Coronary artery (tissue), 2 donors: ENCODE measurements around the gene MAJIN.
A peak's percentile ranks its signal among the peaks of the same experiment; 100 is the strongest.

Experiments
- DNase-seq: peaks from one replicate; pipeline ENCODE4 v3.0.0-alpha.2; 2017; ENCODE audit warnings: low spot score
- H3K27ac ChIP-seq, 2 donors: fragments of 200-600 bp; sonication (generic); one replicate each; pipeline ENCODE4 v1.5.1; 2016 to 2019
- H3K4me3 ChIP-seq: fragments of 200-600 bp; sonication (generic); 2 replicates; pipeline ENCODE4 v1.5.1; 2016; ENCODE audit warnings: mild to moderate bottlenecking, moderate library complexity
- TF ChIP-seq, protein P1 (sequence below): fragments of 200-600 bp; sonication (generic); IDR thresholded peaks from one replicate; pipeline ENCODE4 v1.5.1; 2019; ENCODE audit warnings: antibody characterized with exemption

MAJIN gene

DNA sequence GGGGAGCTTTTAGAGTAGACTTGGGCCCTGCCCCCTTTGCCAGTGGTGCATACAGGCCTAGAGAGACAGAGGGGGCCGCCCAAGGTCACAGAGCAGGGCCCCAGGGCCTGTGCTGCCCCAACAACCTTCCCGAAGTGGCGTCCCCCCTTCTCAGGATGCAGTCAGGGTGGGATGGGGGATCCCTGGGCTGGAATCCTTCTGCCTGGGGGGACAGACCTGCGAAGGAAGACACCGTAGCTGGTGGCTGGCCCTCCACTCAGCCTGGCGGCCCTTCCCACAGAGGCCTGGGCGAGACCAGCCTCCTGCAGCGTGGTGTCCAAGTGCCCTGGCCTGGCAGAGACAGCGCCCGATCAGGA lies 79.1 kb downstream of the MAJIN start:
- TF ChIP-seq, protein P1, sequence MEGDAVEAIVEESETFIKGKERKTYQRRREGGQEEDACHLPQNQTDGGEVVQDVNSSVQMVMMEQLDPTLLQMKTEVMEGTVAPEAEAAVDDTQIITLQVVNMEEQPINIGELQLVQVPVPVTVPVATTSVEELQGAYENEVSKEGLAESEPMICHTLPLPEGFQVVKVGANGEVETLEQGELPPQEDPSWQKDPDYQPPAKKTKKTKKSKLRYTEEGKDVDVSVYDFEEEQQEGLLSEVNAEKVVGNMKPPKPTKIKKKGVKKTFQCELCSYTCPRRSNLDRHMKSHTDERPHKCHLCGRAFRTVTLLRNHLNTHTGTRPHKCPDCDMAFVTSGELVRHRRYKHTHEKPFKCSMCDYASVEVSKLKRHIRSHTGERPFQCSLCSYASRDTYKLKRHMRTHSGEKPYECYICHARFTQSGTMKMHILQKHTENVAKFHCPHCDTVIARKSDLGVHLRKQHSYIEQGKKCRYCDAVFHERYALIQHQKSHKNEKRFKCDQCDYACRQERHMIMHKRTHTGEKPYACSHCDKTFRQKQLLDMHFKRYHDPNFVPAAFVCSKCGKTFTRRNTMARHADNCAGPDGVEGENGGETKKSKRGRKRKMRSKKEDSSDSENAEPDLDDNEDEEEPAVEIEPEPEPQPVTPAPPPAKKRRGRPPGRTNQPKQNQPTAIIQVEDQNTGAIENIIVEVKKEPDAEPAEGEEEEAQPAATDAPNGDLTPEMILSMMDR: no peak
- Histone ChIP-seq H3K4me3 (no peak overlapping the region), H3K27ac (no peak overlapping the region)
- DNase-seq: no peak

DNA sequence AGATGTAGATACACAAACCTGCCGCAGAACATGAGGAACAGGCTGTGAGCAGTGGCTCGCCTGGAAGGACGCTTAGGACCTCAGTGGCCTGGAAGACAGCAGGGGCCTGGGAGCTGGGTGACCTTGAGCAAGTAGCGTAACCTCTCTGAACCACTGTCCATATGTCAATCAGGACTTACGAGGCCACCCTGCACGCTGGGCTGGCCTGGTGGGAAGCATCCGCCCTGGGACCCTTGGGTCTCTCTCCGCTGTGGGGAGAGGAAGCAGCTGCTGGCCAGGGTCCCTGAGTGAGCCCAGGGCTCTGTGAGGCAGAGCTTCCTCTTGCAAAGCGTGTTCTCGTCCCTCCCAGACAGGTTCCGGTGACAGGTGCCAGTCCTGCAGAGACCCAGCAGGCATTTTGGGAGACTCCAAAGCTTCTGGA lies 79.5 kb downstream of the MAJIN start:
- H3K27ac ChIP-seq: no peak overlapping the region
- TF ChIP-seq, protein P1: no peak
- H3K4me3 ChIP-seq: no peak overlapping the region
- DNase-seq: no peak

DNA sequence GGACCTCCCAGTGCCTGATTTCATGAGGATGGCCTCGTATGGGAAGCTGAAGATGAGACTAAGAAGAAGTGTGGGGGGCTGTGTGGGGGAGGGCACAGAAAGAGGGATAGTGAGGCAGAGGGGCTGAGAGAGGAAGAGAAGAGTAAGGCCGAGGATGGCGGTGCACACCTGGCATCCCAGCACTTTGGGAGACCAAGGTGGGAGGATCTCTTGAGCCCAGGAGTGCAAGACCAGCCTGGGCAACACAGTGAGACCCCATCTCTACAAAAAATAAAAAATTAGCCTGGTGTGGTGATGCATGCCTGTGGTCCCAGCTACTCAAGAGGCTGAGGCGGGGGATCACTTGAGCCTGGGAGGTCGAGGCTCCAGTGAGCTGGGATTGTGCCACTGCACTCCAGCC lies 80.0 kb downstream of the MAJIN start:
- TF ChIP-seq, protein P1: no peak
- Histone ChIP-seq H3K27ac (no peak overlapping the region), H3K4me3 (no peak overlapping the region)
- no peak for DNase-seq

DNA sequence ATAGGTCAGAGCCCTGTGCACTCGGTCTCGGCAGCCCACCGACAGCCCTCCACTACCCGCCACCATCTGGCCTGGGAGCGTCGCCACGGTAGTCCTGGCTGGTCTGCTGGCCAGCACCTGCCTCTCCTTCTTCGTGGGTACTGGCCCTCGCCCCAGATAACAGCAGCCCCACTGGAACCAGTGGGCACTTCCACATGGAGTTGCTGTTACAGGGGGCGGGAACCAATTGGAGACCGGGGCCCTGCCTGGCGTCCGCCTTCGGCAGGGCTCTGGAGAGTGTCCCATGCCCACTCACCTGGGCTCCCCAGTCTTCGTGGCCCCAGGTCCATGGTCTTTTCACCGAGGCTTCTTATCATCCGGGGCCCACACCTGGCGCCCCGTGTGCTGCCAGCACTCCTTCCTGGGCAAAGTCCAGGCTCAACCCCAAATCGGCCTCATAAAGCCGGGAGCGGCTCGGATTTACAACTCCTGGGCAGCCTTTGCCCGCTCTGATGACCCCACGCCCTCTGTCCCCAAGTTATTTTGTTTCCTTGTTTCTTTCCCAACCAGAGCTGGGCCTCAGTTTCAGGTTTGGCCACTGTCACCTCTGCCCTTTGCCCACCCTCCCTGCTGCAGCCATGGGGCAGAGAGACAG lies 80.6 kb downstream of the MAJIN start:
- H3K4me3 ChIP-seq: no peak overlapping the region
- TF ChIP-seq, protein P1: no peak
- no peak for DNase-seq
- H3K27ac ChIP-seq: no peak overlapping the region

DNA sequence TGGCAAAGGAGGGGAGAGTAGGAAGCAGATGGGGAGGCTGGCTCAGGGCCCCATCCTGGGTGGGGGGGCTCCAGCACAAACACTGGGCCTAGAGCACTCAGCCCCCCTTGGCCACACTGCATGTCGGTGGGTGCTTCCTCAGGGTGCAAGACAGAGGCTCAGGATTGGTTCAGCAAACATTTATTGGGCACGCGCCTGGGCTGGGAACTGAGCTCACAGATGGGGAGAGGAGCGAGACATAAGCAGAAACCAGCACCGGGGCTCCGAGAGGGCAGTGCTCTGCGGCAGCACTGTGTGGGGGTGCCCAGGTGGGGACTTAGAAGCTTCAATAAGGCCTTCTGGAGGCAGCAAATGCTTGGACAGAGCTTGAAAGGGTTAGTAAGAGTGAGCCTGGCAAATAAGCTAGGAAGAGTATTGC lies 81.4 kb downstream of the MAJIN start:
- TF ChIP-seq, protein P1: no peak
- no peak overlapping the region for H3K4me3 ChIP-seq
- no peak overlapping the region for H3K27ac ChIP-seq
- DNase-seq: no peak

DNA sequence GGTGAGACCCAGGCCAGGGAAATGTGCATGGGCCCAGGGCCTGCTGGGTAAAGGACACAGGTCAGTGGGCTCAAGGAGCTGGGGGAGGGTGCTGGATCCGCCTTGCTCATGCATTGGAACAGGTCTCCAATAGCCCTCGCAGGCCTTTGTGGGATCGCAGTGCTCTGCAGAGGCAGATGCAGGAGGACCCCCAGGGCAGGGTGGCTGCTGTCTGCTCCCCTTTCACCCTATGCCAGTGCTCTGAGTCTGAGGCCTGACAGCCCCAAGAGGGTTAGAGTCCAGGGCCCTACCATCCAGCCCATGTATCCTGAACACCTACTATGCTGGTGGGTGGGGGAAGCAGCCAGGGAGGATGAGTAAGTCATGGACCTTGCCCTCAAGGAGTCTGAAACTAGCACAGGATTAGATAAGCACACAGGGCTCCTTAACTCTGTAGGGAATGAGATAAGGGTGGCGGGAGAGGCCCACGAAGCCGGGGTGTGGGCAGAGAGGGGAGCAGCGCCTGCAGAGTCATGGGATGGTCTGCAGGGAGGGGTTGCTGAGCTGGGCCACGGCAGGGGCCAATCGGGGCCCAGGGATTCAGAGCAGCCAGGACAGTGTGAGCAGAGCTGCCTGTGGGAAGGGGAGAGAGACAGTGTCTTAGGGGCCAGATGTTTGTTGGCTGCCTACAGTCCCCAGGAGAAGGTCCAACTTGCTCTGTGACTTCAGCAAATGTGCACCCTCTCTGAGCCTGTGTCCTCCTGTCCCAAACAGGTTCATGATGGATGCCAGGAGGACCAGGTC lies 83.0 kb downstream of the MAJIN start:
- Histone ChIP-seq H3K27ac (no peak overlapping the region), H3K4me3 (no peak overlapping the region)
- TF ChIP-seq, protein P1: no peak
- DNase-seq: no peak

DNA sequence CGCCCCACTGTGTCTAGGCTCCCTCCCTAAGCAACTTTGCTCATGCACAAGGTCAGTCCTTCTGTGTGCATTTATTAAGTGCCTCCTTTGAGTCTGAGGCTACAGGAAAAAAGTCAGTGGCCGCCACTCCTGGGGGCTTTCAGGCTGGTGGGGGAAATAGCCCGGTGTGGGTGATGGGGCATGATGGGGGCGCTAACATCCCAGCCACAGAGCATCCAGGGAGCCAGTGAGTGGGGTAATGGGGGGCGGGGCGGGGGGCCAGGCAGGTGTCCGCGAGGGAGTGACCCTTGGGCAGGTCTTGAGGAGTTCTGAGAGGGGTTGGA lies 83.5 kb downstream of the MAJIN start:
- DNase-seq: no peak
- Histone ChIP-seq H3K27ac (peak overlapping the region in 1 of 2 donors; percentile 25), H3K4me3 (peak overlapping the region; percentile 61)
- TF ChIP-seq, protein P1: no peak
